K562 (cell line): ENCODE results near the gene NAA10. TPM values are rescaled to one million over a fixed set of nuclear protein-coding genes. Genes with fewer than 3 reads are reported as not detected.

ENCODE experiments used
- BRF1 ChIP-seq: IDR thresholded peaks from 3 replicates; pipeline ENCODE4 v1.6.1; 2011; ENCODE audit warnings: borderline replicate concordance, mild to moderate bottlenecking; ENCODE audit not compliant: insufficient read length; ENCODE audit errors: extremely low read depth
- ETV5 ChIP-seq: sonication (generic); formaldehyde crosslinking; IDR thresholded peaks from 2 replicates; pipeline ENCODE4 v1.4.0; 2020; ENCODE audit warnings: low read depth, mild to moderate bottlenecking, missing genetic modification reagents
- FOXP1 ChIP-seq: sonication (generic); formaldehyde crosslinking; IDR thresholded peaks from 2 replicates; pipeline ENCODE4 v1.8.0; 2022; ENCODE audit warnings: mild to moderate bottlenecking, missing genetic modification reagents
- KAT2B ChIP-seq: IDR thresholded peaks from one replicate; pipeline ENCODE4 v1.6.1; 2012; ENCODE audit warnings: low read depth, mild to moderate bottlenecking, control low read depth, inconsistent platforms, low read length, moderate library complexity
- MAFG ChIP-seq: fragments of 450-650 bp; conservative IDR thresholded peaks from 2 replicates; pipeline ENCODE4 v1.6.1; 2016; ENCODE audit warnings: missing genetic modification characterization, missing compliant biosample characterization
- MAZ ChIP-seq, 2 experiments: fragments of 450-650 bp in 1 of 2; sonication (generic) in 1 of 2; formaldehyde crosslinking; IDR thresholded peaks in 1 of 2; conservative IDR thresholded peaks in 1 of 2; 2 replicates each; pipeline versions ENCODE4 v1.4.0 to v1.5.0; 2020; ENCODE audit warnings: mild to moderate bottlenecking in 1 of 2, missing genetic modification reagents in 1 of 2
- MCM7 ChIP-seq, 2 experiments: fragments of 450-650 bp; IDR thresholded peaks; 2 replicates each; pipeline ENCODE4 v1.6.1; 2016 to 2018
- NCOA1 ChIP-seq: fragments of 450-650 bp; IDR thresholded peaks from 2 replicates; pipeline ENCODE4 v1.6.1; 2016; ENCODE audit warnings: low read depth
- NFE2L1 ChIP-seq: fragments of 450-650 bp; IDR thresholded peaks from 2 replicates; pipeline ENCODE4 v1.6.1; 2016; ENCODE audit warnings: missing genetic modification characterization, low read depth, mild to moderate bottlenecking, missing compliant biosample characterization, moderate library complexity, borderline replicate concordance
- NFXL1 ChIP-seq: fragments of 450-650 bp; formaldehyde crosslinking; IDR thresholded peaks from 2 replicates; pipeline ENCODE4 v1.4.0; 2021; ENCODE audit warnings: mild to moderate bottlenecking
- PHF8 ChIP-seq: fragments of 200-600 bp; sonication (generic); IDR thresholded peaks from 2 replicates; pipeline ENCODE4 v1.6.1; 2012; ENCODE audit warnings: mixed run types, mild to moderate bottlenecking, inconsistent platforms, low read length, moderate library complexity, borderline replicate concordance
- SMARCE1 ChIP-seq: fragments of 450-650 bp; IDR thresholded peaks from 2 replicates; pipeline ENCODE4 v1.7.1; 2016; ENCODE audit warnings: mild to moderate bottlenecking
- SP2 ChIP-seq: IDR thresholded peaks from 2 replicates; pipeline ENCODE4 v1.6.1; 2011; ENCODE audit warnings: mild to moderate bottlenecking, low read depth, low read length, moderate library complexity; ENCODE audit not compliant: poor library complexity, severe bottlenecking; ENCODE audit errors: extremely low read depth
- TRIM24 ChIP-seq, 2 experiments: fragments of 450-650 bp; IDR thresholded peaks; 2 replicates each; pipeline ENCODE4 v1.6.1; 2016
- ZBTB2 ChIP-seq: fragments of 450-650 bp; IDR thresholded peaks from 2 replicates; pipeline ENCODE4 v1.6.1; 2016; ENCODE audit warnings: antibody characterized with exemption
- ZBTB7A ChIP-seq: IDR thresholded peaks from 2 replicates; pipeline ENCODE4 v1.6.1; 2011; ENCODE audit warnings: low read depth, mild to moderate bottlenecking, low read length, moderate library complexity, borderline replicate concordance; ENCODE audit not compliant: control insufficient read depth
- ZNF274 ChIP-seq: IDR thresholded peaks from 2 replicates; pipeline ENCODE4 v1.6.1; 2011; ENCODE audit warnings: low read depth, mild to moderate bottlenecking, low read length, moderate library complexity, borderline replicate concordance
- ZNF444 ChIP-seq: fragments of 250-450 bp; sonication (Bioruptor Pico); IDR thresholded peaks from 2 replicates; pipeline ENCODE4 v1.4.0; 2020; ENCODE audit warnings: mild to moderate bottlenecking, moderate library complexity
- ZNF717 ChIP-seq: fragments of 250-450 bp; sonication (Bioruptor Pico); IDR thresholded peaks from 2 replicates; pipeline ENCODE4 v1.5.0; 2021
- polyA plus RNA-seq, 8 experiments: library from polyadenylated mRNA; depleted of rRNA in 4 of 8; stranded (reverse) in 5 of 8; unstranded in 3 of 8; fragments of >200 nt; fragmentation: Nextera tagmentation in 2 of 8; fragmentation: Illumina TruSeq in 1 of 8; extraction: Ambion mirVana in 2 of 8; extraction: Trizol in 1 of 8; gene quantifications; 2 replicates each; pipeline versions ENCODE4 v1.2.1 to v1.2.3, GENCODE V29; 2011 to 2014; ENCODE audit warnings: inconsistent platforms in 1 of 8, missing spikeins in 1 of 8
- total RNA-seq, 7 experiments: library from RNA; depleted of rRNA in 6 of 7; stranded (reverse); fragments of >200 nt in 6 of 7; fragmentation: Illumina TruSeq in 2 of 7; extraction: Trizol in 2 of 7; gene quantifications; 2 replicates each; pipeline versions ENCODE4 v1.2.1 to v1.2.3, GENCODE V29; 2011 to 2021; ENCODE audit warnings: low replicate concordance in 1 of 7
- TF ChIP-seq, protein P1 (sequence below): sonication (generic); formaldehyde crosslinking; IDR thresholded peaks from 2 replicates; pipeline ENCODE4 v1.5.0; 2020; ENCODE audit warnings: missing genetic modification reagents
- TF ChIP-seq, protein P2 (sequence below): fragments of 200-400 bp; formaldehyde crosslinking; IDR thresholded peaks from 2 replicates; pipeline ENCODE4 v1.6.1; 2017; ENCODE audit warnings: mild to moderate bottlenecking, low read depth, low read length, moderate library complexity
- TF ChIP-seq, protein P3 (sequence below), 2 experiments: fragments of 200-800 bp in 1 of 2; sonication (Bioruptor generic) in 1 of 2; sonication (generic) in 1 of 2; formaldehyde crosslinking in 1 of 2; IDR thresholded peaks in 1 of 2; conservative IDR thresholded peaks in 1 of 2; 2 replicates each; pipeline versions ENCODE4 v1.5.0 to v1.6.1; 2016 to 2020; ENCODE audit warnings: missing compliant biosample characterization in 1 of 2, missing genetic modification characterization in 1 of 2, missing genetic modification reagents in 1 of 2

The NAA10 gene
- total and polyA plus RNA-seq, 9 of the 15 experiments (the other 6 are each of a cell fraction or from before 2014, with no cell fraction given) = 11.1 to 250 (median 134) TPM

GRCh38 chrX:153970357-153971123, 35.7 kb upstream of the NAA10 start (continued):
- TF ChIP-seq ZBTB2 (no peak), SMARCE1 (no peak), ZBTB7A (no peak), ZNF274 (no peak), KAT2B (no peak), FOXP1 (no peak), MAZ (CRISPR knock-in tag; conservative IDR thresholded peaks at IDR 0.05 in 1 of 2, IDR thresholded peaks at IDR 0.05 in 1 of 2) (peak; percentile 7 to 39; a peak in 3 of 4 replicates), ZNF717 (CRISPR knock-in tag) (no peak), NFE2L1 (tag) (no peak), NCOA1 (no peak), ETV5 (CRISPR knock-in tag) (no peak), TRIM24 (IDR thresholded peaks at IDR 0.05) (no peak), PHF8 (0 out of 2 replicates have a peak, but pooled peaks have one; percentile 7), SP2 (no peak), MAFG (no peak), NFXL1 (CRISPR knock-in tag) (no peak), MCM7 (IDR thresholded peaks at IDR 0.05) (no peak), ZNF444 (no peak), BRF1 (no peak)
- TF ChIP-seq, protein P1, sequence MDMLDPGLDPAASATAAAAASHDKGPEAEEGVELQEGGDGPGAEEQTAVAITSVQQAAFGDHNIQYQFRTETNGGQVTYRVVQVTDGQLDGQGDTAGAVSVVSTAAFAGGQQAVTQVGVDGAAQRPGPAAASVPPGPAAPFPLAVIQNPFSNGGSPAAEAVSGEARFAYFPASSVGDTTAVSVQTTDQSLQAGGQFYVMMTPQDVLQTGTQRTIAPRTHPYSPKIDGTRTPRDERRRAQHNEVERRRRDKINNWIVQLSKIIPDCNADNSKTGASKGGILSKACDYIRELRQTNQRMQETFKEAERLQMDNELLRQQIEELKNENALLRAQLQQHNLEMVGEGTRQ (CRISPR knock-in tag) = no peak
- TF ChIP-seq, protein P2, sequence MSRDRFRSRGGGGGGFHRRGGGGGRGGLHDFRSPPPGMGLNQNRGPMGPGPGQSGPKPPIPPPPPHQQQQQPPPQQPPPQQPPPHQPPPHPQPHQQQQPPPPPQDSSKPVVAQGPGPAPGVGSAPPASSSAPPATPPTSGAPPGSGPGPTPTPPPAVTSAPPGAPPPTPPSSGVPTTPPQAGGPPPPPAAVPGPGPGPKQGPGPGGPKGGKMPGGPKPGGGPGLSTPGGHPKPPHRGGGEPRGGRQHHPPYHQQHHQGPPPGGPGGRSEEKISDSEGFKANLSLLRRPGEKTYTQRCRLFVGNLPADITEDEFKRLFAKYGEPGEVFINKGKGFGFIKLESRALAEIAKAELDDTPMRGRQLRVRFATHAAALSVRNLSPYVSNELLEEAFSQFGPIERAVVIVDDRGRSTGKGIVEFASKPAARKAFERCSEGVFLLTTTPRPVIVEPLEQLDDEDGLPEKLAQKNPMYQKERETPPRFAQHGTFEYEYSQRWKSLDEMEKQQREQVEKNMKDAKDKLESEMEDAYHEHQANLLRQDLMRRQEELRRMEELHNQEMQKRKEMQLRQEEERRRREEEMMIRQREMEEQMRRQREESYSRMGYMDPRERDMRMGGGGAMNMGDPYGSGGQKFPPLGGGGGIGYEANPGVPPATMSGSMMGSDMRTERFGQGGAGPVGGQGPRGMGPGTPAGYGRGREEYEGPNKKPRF = no peak
- TF ChIP-seq, protein P3, sequence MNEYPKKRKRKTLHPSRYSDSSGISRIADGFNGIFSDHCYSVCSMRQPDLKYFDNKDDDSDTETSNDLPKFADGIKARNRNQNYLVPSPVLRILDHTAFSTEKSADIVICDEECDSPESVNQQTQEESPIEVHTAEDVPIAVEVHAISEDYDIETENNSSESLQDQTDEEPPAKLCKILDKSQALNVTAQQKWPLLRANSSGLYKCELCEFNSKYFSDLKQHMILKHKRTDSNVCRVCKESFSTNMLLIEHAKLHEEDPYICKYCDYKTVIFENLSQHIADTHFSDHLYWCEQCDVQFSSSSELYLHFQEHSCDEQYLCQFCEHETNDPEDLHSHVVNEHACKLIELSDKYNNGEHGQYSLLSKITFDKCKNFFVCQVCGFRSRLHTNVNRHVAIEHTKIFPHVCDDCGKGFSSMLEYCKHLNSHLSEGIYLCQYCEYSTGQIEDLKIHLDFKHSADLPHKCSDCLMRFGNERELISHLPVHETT (CRISPR knock-in tag; conservative IDR thresholded peaks at IDR 0.05 in 1 of 2, IDR thresholded peaks at IDR 0.05 in 1 of 2) = no peak
